Activated T-helper 1 cell treated with anti-CD3 and anti-CD28 coated beads, Interleukin-12 subunit alpha, Interleukin-12 subunit beta, Interleukin-2, Interleukin-4 antibody, amounts not matched to agents 30 ng/mL and 10 ng/mL and 1 ng/mL, durations not matched to agents 14 hours and 24 hours and 36 hours (primary cell): Measurements from ENCODE around the gene NCKAP1. TPM values are rescaled to one million over a fixed set of nuclear protein-coding genes. Genes with fewer than 3 reads are reported as not detected.
"Not testable (repeated sequence)": the region's sequence is repeated elsewhere in the genome, so short reads cannot be mapped to it uniquely, and the experiment has no call there.

Experiments used
- DNase-seq: peaks from one replicate; pipeline ENCODE4 v3.0.0; 2021; ENCODE audit warnings: low spot score
- H3K27ac Mint-ChIP-seq: one replicate; pipeline ENCODE4 v1.8.0; 2021; ENCODE audit warnings: mild to moderate bottlenecking, mixed read lengths
- H3K27me3 Mint-ChIP-seq: one replicate; pipeline ENCODE4 v1.8.0; 2022; ENCODE audit warnings: mild to moderate bottlenecking, moderate library complexity, mixed read lengths; ENCODE audit not compliant: insufficient read depth
- H3K36me3 Mint-ChIP-seq: one replicate; pipeline ENCODE4 v1.8.0; 2021; ENCODE audit warnings: low read depth, mixed read lengths
- H3K4me1 Mint-ChIP-seq: one replicate; pipeline ENCODE4 v1.8.0; 2021; ENCODE audit warnings: low read depth, mixed read lengths
- H3K4me3 Mint-ChIP-seq: one replicate; pipeline ENCODE4 v1.8.0; 2021; ENCODE audit warnings: mild to moderate bottlenecking, moderate library complexity, mixed read lengths
- H3K9me3 Mint-ChIP-seq: one replicate; pipeline ENCODE4 v1.8.0; 2021; ENCODE audit warnings: mixed read lengths
- intact Hi-C: fragments of 100-400 bp; cut with micrococcal nuclease; formaldehyde crosslinking; loops from one replicate; pipeline ENCODE4 v1.15.1; 2024
- total RNA-seq: library from RNA; stranded (reverse); gene quantifications from 2 replicates; pipeline ENCODE4 v1.2.3, GENCODE V29; 2022

Gene NCKAP1
- total RNA-seq, 1 donor from 2014 or later = 14.4 TPM

DNA sequence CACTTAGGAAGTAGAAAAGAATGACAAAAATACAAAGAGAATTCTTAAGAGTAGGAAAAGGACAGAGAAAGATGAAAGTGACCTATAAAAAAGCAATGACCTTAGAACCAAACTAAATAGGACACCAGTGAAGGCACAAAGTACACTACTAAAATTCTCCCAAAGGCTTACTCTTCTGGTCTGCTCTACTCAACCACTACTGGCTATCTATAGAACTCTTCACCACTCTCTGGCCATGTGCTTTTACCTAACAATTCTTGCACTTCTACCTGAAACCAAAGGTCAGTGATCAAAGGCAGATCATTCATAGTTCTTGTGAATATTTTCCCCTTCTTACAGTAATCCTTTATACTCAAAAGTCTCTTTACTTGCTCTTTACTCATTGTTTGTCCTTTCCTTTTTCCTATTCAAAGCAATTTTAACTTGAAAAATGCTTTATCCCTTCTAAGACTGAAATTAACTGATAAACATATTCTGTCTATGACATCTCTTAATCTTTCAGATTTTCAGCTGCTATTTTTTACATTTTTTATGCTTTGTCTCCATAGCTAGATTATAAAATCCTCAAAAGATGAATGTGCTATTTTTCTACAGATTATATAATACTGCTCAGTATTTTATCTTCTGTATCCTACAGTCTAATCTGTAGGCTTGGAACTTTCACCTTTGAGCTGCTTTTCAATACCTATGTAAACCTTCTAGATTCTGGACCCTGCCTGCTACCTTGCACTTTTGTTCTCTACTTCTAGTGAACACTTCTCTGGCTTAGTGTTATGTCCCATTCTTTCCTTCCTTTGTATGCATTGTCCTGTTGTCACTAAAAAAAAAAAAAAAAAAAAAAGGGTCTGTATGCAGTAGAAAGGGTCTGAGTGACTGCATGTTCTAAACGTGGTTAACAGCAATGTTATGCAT is 64.6 kb downstream of the NCKAP1 start:
- H3K4me3 Mint-ChIP-seq = no peak overlapping the region
- intact Hi-C loops = no loop called here
- H3K27ac Mint-ChIP-seq = no peak overlapping the region
- peaks cover 5% of the 10 kb centered on the region for H3K4me1 Mint-ChIP-seq
- H3K9me3 Mint-ChIP-seq = peaks cover 10% of the 10 kb centered on the region
- DNase-seq = no peak
- peaks cover 2% of the 10 kb centered on the region for H3K36me3 Mint-ChIP-seq
- no peaks in the 10 kb centered on the region for H3K27me3 Mint-ChIP-seq

DNA sequence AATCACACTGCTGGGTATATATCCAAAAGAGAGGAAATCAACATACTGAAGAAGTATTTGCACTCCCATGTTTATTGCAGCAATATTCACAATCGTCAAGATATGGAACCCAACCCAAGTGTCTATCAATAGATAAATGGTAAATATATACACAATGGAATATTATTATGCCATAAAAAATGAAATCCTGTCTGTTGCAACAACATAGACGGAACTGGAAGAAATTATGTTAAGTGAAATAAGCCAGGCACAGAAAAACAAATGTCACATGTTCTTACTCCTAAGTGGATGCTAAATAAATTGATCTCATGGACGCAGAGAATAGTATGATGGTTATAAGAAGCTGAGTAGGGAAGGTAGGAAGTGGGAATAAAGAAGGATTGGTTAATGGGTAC is 65.7 kb downstream of the NCKAP1 start:
- no peak for DNase-seq
- Mint-ChIP-seq H3K36me3 (peaks cover 3% of the 10 kb centered on the region), H3K4me1 (peaks cover 5% of the 10 kb centered on the region), H3K4me3 (no peak overlapping the region), H3K27ac (no peak overlapping the region), H3K9me3 (peaks cover 10% of the 10 kb centered on the region), H3K27me3 (no peaks in the 10 kb centered on the region)
- intact Hi-C loops = no loop called here

DNA sequence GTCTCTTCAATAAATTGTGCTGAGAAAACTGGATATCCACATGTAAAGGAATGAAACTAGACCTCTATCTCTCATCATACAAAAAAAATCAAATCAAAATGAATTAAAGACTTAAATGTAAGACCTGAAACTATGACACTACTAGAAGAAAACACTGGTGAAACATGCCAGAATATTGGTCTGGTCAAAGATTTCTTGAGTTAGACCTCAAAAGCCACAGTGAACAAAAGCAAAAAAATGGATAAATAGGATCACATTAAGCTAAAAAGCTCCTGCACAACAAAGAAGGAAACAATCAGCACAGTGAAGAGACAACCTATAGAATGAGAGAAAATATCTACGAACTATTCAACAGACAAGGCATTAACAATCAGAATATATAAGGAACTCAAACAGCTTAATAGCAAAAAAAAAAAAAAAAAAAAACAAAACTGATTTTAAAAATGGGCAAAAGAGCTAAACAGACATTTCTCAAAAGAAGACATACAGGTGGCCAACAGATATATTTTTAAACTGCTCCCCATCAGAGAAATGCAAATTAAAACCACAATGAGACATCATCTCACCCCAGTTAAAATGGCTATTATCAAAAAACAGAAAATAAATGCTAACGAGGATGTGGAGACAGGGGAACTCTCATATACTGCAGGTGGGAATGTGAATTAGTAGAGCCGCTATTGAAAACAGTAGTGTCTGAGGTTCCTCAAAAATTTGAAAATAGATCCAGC is 66.3 kb downstream of the NCKAP1 start:
- no peak for DNase-seq
- Mint-ChIP-seq H3K36me3 (peaks cover 4% of the 10 kb centered on the region), H3K9me3 (peaks cover 10% of the 10 kb centered on the region), H3K4me1 (peaks cover 5% of the 10 kb centered on the region), H3K27ac (no peak overlapping the region), H3K4me3 (no peak overlapping the region), H3K27me3 (no peaks in the 10 kb centered on the region)
- intact Hi-C loops = no loop called here

DNA sequence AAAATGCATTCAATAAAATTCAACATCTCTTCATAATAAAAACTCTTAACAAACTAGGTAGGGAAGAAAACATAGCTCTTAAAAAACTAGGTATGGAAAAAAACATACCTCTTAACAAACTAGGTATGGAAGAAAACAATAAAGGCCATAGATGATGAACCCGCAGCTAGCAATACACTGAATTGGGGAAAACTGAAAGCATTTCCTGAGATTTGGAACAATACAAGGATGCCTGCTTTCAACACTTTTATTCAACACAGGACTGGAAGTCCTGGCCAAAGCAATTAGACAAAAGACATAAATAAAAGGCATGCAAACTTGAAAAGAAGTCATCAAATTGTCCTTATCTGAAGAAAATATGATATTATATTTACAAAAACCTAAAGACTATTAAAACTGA is 67.8 kb downstream of the NCKAP1 start:
- intact Hi-C loops = no loop called here
- H3K4me3 Mint-ChIP-seq = no peak overlapping the region
- H3K27me3 Mint-ChIP-seq = no peaks in the 10 kb centered on the region
- peaks cover 5% of the 10 kb centered on the region for H3K4me1 Mint-ChIP-seq
- H3K36me3 Mint-ChIP-seq = peaks cover 4% of the 10 kb centered on the region
- no peak overlapping the region for H3K27ac Mint-ChIP-seq
- H3K9me3 Mint-ChIP-seq = peaks cover 10% of the 10 kb centered on the region
- DNase-seq = no peak

DNA sequence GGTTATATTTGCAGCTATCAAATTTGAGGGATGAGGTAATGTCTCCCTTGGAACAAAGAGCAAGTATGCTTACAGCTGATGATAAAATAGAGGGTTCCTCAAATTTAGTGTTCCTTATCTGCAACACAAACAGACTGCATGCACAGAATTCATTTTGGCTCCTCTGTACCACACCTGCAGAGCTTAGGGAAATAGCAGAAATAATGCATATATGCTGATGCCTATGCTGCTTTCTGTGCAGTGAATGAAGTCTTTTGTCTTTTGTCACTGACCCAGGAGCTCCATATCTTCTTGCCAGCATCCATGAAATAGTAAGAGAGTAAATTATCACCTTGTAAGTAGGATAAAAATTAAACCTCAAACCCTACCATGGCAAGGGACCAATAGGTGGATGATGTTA is 69.8 kb downstream of the NCKAP1 start:
- Mint-ChIP-seq H3K9me3 (peaks cover 10% of the 10 kb centered on the region), H3K27me3 (no peaks in the 10 kb centered on the region), H3K4me3 (no peak overlapping the region), H3K4me1 (peaks cover 5% of the 10 kb centered on the region), H3K36me3 (peaks cover 4% of the 10 kb centered on the region), H3K27ac (no peak overlapping the region)
- intact Hi-C loops = no loop called here
- no peak for DNase-seq

DNA sequence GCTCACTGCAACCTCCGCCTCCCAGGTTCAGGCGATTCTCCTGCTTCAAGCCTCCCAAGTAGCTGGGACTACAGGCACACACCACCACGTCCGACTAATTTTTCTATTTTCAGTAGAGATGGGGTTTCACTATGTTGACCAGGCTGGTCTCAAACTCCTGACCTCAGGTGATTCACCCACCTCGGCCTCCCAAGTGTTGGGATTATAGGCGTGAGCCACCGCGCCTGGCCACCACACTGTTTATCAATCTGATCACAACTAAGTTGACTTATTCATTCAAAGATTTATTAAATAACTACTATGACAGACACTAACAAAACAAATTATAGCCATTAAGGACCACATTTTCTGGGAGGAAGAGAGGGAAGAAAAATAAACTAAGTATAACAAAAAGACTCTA is 71.9 kb downstream of the NCKAP1 start:
- H3K9me3 Mint-ChIP-seq, intact Hi-C loops, H3K36me3 Mint-ChIP-seq, H3K4me1 Mint-ChIP-seq, DNase-seq, H3K27ac Mint-ChIP-seq, H3K4me3 Mint-ChIP-seq, H3K27me3 Mint-ChIP-seq: not testable (repeated sequence)

DNA sequence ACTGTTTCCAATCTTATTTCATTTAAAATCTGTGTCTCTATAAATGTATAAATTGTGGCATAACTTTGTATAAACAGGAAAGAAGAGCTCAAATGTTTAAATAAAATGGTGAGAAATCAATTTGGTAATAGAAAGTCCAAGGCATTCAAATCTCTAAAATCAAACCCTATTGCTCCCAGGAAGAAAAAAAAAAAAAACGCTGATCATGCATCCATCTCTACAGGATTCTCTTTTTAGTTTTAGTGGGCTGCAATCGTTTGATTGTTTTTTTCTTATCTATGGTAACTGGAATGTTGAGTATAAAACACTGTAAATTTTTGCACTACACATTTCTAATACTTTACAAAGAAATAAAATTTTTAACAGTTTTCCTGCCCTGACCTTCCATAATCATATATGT is 75.6 kb downstream of the NCKAP1 start:
- Mint-ChIP-seq H3K4me1 (no peaks in the 10 kb centered on the region), H3K9me3 (peaks cover 4% of the 10 kb centered on the region), H3K27me3 (no peaks in the 10 kb centered on the region), H3K27ac (no peak overlapping the region), H3K36me3 (peaks cover 9% of the 10 kb centered on the region), H3K4me3 (no peak overlapping the region)
- no peak for DNase-seq
- intact Hi-C loops = no loop called here

DNA sequence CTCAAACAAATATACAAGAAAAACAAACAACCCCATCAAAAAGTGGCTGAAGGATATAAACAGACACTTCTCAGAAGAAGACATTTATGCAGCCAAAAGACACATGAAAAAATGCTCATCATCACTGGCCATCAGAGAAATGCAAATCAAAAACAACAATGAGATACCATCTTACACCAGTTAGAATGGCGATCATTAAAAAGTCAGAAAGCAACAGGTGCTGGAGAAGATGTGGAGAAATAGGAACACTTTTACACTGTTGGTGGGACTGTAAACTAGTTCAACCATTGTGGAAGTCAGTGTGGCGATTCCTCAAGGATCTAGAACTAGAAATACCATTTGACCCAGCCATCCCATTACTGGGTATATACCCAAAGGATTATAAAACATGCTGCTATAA is 77.4 kb downstream of the NCKAP1 start:
- H3K36me3 Mint-ChIP-seq, intact Hi-C loops, H3K27me3 Mint-ChIP-seq, H3K4me1 Mint-ChIP-seq, DNase-seq, H3K4me3 Mint-ChIP-seq, H3K27ac Mint-ChIP-seq, H3K9me3 Mint-ChIP-seq: not testable (repeated sequence)

DNA sequence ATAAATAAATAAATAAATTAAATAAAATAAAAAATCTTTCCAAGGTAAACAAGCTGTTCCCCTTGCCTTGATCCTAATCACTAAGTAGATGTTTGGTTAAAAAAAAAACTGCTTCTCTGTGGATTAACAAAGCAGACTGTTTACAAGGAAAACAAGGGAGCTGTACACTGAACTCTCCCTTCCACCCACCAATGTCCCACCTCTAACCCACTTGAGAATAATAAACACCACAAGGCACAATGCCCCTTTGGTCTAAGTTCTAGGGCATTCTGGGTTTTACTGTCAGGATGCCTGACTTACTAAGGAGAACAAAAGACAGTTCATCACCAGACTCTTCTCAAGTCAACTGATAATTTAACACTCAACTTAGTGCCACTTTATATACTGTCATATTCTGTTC is 83.5 kb downstream of the NCKAP1 start:
- Mint-ChIP-seq H3K36me3 (peaks cover 8% of the 10 kb centered on the region), H3K27me3 (no peaks in the 10 kb centered on the region), H3K4me3 (no peak overlapping the region), H3K9me3 (no peaks in the 10 kb centered on the region), H3K27ac (no peak overlapping the region), H3K4me1 (peaks cover 19% of the 10 kb centered on the region)
- intact Hi-C loops = no loop called here
- DNase-seq = no peak

DNA sequence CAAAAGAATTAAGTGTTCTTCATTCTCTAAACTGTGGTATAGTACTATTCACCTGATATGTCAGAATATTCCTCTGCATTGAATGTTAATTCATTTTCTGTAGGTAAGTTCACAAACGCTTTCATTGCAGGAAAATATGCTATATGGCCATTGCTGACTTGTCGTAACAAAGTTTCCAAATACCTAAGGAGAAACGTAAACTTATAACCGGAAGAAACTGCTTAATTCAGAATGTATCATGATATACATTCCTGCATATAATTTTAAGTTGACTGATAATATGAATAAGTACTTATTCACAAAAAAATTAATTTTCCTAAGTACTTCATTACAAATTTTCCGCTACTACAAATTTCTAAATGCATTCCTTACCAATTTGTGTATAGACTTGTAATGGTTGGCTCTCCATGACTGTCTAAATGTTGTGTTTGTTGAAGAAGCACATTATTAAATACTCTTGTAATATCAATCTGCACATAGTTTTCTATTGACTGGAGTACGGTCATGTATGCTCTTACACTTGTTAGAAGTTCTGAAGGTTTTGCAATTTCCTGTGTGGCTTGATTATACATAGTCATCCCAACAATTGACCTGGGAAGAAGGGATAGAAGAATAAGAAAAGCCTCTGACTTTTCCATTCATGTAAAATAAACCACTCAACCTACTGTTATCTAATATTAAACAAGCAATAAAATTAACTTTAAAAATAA is 85.4 kb downstream of the NCKAP1 start:
- peaks cover 7% of the 10 kb centered on the region for H3K36me3 Mint-ChIP-seq
- H3K27me3 Mint-ChIP-seq = no peaks in the 10 kb centered on the region
- H3K9me3 Mint-ChIP-seq = no peaks in the 10 kb centered on the region
- H3K4me3 Mint-ChIP-seq = no peak overlapping the region
- no peak for DNase-seq
- intact Hi-C loops = loop anchor here (2.0 kb wide), 2 partner anchors 28 to 238 kb away; no protein-coding TSS in a partner anchor
- H3K27ac Mint-ChIP-seq = no peak overlapping the region
- peaks cover 20% of the 10 kb centered on the region for H3K4me1 Mint-ChIP-seq

DNA sequence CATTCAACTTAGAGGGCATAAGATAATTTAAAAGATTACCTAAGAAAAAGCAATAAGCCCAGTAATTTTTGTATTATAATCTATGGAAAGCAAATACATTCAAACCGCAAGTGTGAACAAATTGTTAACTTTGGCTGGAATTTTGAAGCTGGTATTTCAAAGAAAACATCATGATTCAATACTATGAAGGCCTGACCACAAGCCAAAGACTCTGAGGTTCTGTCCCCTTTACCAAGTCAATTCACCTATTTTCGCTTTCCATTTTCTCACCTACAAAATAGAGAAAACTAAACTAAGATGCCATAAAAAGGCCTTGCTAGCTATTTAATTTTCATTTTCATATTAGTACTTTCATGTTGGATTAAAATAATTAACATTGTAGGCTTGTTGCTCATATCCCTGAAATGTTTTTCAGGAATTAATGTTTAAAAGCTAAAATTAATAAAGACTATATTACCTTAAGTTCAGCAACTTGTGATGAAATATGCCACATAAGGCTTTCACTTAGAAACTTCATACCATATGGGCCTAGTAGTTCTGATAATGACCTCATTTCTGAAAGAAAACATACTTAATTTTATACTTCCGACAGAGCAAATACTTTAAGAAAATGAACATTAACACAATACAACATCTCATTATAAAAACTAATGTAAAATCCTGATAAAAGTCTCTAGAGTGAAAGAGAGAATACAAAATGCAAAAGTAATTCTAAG is 86.2 kb downstream of the NCKAP1 start:
- Mint-ChIP-seq H3K27ac (no peak overlapping the region), H3K4me1 (peaks cover 21% of the 10 kb centered on the region), H3K4me3 (no peak overlapping the region), H3K27me3 (no peaks in the 10 kb centered on the region), H3K9me3 (no peaks in the 10 kb centered on the region), H3K36me3 (peaks cover 7% of the 10 kb centered on the region)
- intact Hi-C loops = loop anchor here (2.0 kb wide), 3 partner anchors 29 to 237 kb away; partner anchors contain the start of gene NCKAP1
- no peak for DNase-seq

DNA sequence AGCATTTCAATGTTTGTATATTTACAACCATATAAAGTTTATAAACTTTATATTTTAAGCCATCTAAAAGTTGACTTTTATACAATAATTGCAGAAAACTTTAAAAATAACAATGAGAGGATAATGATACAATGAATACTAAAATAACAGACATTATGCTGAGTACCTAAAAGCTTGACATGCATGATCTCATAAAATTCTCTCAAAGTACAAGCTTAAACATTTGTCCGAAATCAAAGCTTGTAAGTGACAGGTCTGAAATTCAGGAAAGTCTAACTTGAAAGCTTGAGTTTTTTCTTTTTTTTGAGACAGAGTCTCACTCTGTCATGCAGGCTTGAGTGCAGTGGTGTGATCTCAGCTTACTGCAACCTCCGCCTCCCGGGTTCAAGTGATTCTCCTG is 87.7 kb downstream of the NCKAP1 start:
- intact Hi-C loops = loop anchor here (2.0 kb wide), 1 partner anchor 88 kb away; the partner anchor contains the start of gene NCKAP1
- no peak overlapping the region for H3K4me3 Mint-ChIP-seq

More for the DNA sequence above, 87.7 kb downstream of the NCKAP1 start:
- Mint-ChIP-seq H3K36me3 (peaks cover 4% of the 10 kb centered on the region), H3K27ac (no peak overlapping the region), H3K9me3 (no peaks in the 10 kb centered on the region), H3K27me3 (no peaks in the 10 kb centered on the region), H3K4me1 (peaks cover 32% of the 10 kb centered on the region)
- DNase-seq = no peak
